H1 (cell line): ENCODE data around the gene GMPR2. TPM values are rescaled to one million over a fixed set of nuclear protein-coding genes. Genes with fewer than 3 reads are reported as not detected.

Experiments
- CTCF ChIA-PET: fragments of 300-600 bp; sonication (Branson Sonifier 250); formaldehyde crosslinking; loops from one replicate; lab custom pipeline; 2021; ENCODE audit not compliant: partially characterized antibody; lab: Charles Lee
- POLR2A ChIA-PET: fragments of 300-600 bp; sonication (Branson Sonifier 250); formaldehyde crosslinking; loops from one replicate; lab custom pipeline; 2021; ENCODE audit warnings: inconsistent platforms; ENCODE audit not compliant: partially characterized antibody; lab: Charles Lee
- DNase-seq, 2 experiments: peaks; one replicate each; pipeline versions ENCODE4 v3.0.0 to v3.0.0-alpha.2; 2010 to 2022; ENCODE audit warnings: low spot score in 2 of 2, low read depth in 1 of 2, mixed read lengths in 1 of 2
- FAIRE-seq: peaks from 2 replicates; lab custom pipeline; 2011; peaks lifted over from hg19 to GRCh38; lab: Jason Lieb, UNC
- H2AFZ ChIP-seq: 2 replicates; pipeline ENCODE4 v1.8.1; 2012; ENCODE audit warnings: low read length, inconsistent platforms
- H2AK5ac ChIP-seq: 2 replicates; pipeline ENCODE4 v1.6.1; 2013; ENCODE audit warnings: low read depth, low read length
- H2BK120ac ChIP-seq: replicated peaks from 2 replicates; pipeline ENCODE3; 2013; ENCODE audit warnings: low read depth, low read length, inconsistent platforms
- H2BK12ac ChIP-seq: 2 replicates; pipeline ENCODE4 v1.6.1; 2013; ENCODE audit warnings: low read depth, low read length
- H2BK15ac ChIP-seq: 2 replicates; pipeline ENCODE4 v1.6.1; 2013; ENCODE audit warnings: low read length
- H2BK20ac ChIP-seq: 2 replicates; pipeline ENCODE4 v1.6.1; 2013; ENCODE audit warnings: low read length
- H2BK5ac ChIP-seq: 2 replicates; pipeline ENCODE4 v1.6.1; 2013; ENCODE audit warnings: low read depth, low read length
- H3K14ac ChIP-seq: 2 replicates; pipeline ENCODE4 v1.6.1; 2013; ENCODE audit warnings: inconsistent platforms; ENCODE audit not compliant: insufficient read length
- H3K18ac ChIP-seq: 2 replicates; pipeline ENCODE4 v1.6.1; 2013; ENCODE audit warnings: low read length; ENCODE audit errors: extremely low read depth
- H3K23ac ChIP-seq: 2 replicates; pipeline ENCODE4 v1.6.1; 2013; ENCODE audit warnings: inconsistent platforms; ENCODE audit not compliant: insufficient read length
- H3K23me2 ChIP-seq: 2 replicates; pipeline ENCODE4 v1.6.1; 2013; ENCODE audit warnings: low read depth, low read length
- H3K27ac ChIP-seq: 2 replicates; pipeline ENCODE4 v1.6.1; 2011; ENCODE audit warnings: low read depth, low read length, inconsistent platforms
- H3K27me3 ChIP-seq, 4 experiments: replicated peaks in 1 of 4; 1 replicate in 1 of 4; 2 replicates in 3 of 4; pipeline versions ENCODE4 v1.6.1 to v1.8.1; 2011 to 2013; ENCODE audit warnings: low read length in 3 of 4, mild to moderate bottlenecking in 3 of 4, inconsistent platforms in 2 of 4, mixed read lengths in 2 of 4, moderate library complexity in 1 of 4; ENCODE audit not compliant: control insufficient read depth in 3 of 4, insufficient read depth in 3 of 4; ENCODE audit errors: extremely low read depth in 1 of 4
- H3K36me3 ChIP-seq, 4 experiments: 2 replicates each; pipeline versions ENCODE4 v1.6.1 to v1.8.1; 2011 to 2013; ENCODE audit warnings: mild to moderate bottlenecking in 4 of 4, low read length in 3 of 4, moderate library complexity in 2 of 4, control low read depth in 1 of 4, inconsistent platforms in 1 of 4; ENCODE audit not compliant: insufficient read depth in 4 of 4, control insufficient read depth in 2 of 4
- H3K4ac ChIP-seq: replicated peaks from 2 replicates; pipeline ENCODE3; 2013; ENCODE audit warnings: low read length, low read depth, mixed read lengths, inconsistent platforms; ENCODE audit not compliant: insufficient read length
- H3K4me1 ChIP-seq, 4 experiments: replicated peaks in 1 of 4; 1 replicate in 1 of 4; 2 replicates in 3 of 4; pipeline versions ENCODE4 v1.6.1 to v1.8.1; 2011 to 2013; ENCODE audit warnings: low read length in 3 of 4, inconsistent platforms in 2 of 4, mixed read lengths in 1 of 4; ENCODE audit not compliant: insufficient read depth in 4 of 4, control insufficient read depth in 3 of 4
- H3K4me2 ChIP-seq, 2 experiments: 2 replicates each; pipeline versions ENCODE4 v1.6.1 to v1.8.1; 2011 to 2013; ENCODE audit warnings: low read depth in 2 of 2, low read length in 2 of 2, control low read depth in 1 of 2, inconsistent platforms in 1 of 2, mild to moderate bottlenecking in 1 of 2; ENCODE audit not compliant: insufficient read depth in 1 of 2
- H3K4me3 ChIP-seq, 4 experiments: fragments of 200-600, 300-600 bp in 1 of 4; sonication (generic), shearing (Covaris generic), sonication (Bioruptor Twin) in 1 of 4; 2 replicates each; pipeline versions ENCODE4 v1.5.1 to v1.8.1; 2011 to 2016; ENCODE audit warnings: low read length in 4 of 4, low read depth in 3 of 4, control low read depth in 2 of 4, inconsistent platforms in 2 of 4, mild to moderate bottlenecking in 2 of 4, mixed read lengths in 1 of 4, moderate library complexity in 1 of 4; ENCODE audit not compliant: insufficient read depth in 2 of 4; ENCODE audit errors: extremely low read depth in 1 of 4
- H3K56ac ChIP-seq: replicated peaks from 2 replicates; pipeline ENCODE3; 2013; ENCODE audit warnings: low read depth, mild to moderate bottlenecking, mixed read lengths, low read length, inconsistent platforms; ENCODE audit not compliant: insufficient read length
- H3K79me1 ChIP-seq: 2 replicates; pipeline ENCODE4 v1.6.1; 2013; ENCODE audit warnings: low read depth, low read length, control low read depth
- H3K79me2 ChIP-seq, 2 experiments: 2 replicates each; pipeline versions ENCODE4 v1.6.1 to v1.8.1; 2012 to 2013; ENCODE audit warnings: low read length in 2 of 2, mild to moderate bottlenecking in 2 of 2, inconsistent platforms in 1 of 2; ENCODE audit not compliant: insufficient read depth in 2 of 2, control insufficient read depth in 1 of 2
- H3K9ac ChIP-seq, 4 experiments: replicated peaks in 1 of 4; 1 replicate in 1 of 4; 2 replicates in 3 of 4; pipeline versions ENCODE4 v1.6.1 to v1.8.1; 2011 to 2013; ENCODE audit warnings: low read depth in 3 of 4, low read length in 3 of 4, control low read depth in 2 of 4, mild to moderate bottlenecking in 2 of 4, moderate library complexity in 2 of 4, inconsistent platforms in 1 of 4; ENCODE audit errors: extremely low read depth in 1 of 4
- H3K9me3 ChIP-seq, 2 experiments: 2 replicates each; pipeline versions ENCODE4 v1.6.1 to v1.8.1; 2012 to 2013; ENCODE audit warnings: mild to moderate bottlenecking in 2 of 2, moderate library complexity in 2 of 2, control low read depth in 1 of 2, inconsistent platforms in 1 of 2, low read depth in 1 of 2, low read length in 1 of 2, mixed read lengths in 1 of 2; ENCODE audit not compliant: insufficient read depth in 2 of 2
- H4K20me1 ChIP-seq, 2 experiments: replicated peaks in 1 of 2; 2 replicates each; pipeline versions ENCODE3 to v1.8.1; 2011 to 2013; ENCODE audit warnings: inconsistent platforms in 2 of 2, low read length in 2 of 2, mild to moderate bottlenecking in 1 of 2; ENCODE audit not compliant: insufficient read depth in 2 of 2, control insufficient read depth in 1 of 2
- H4K5ac ChIP-seq: 2 replicates; pipeline ENCODE4 v1.6.1; 2013; ENCODE audit warnings: low read length, low read depth, mixed read lengths, inconsistent platforms; ENCODE audit not compliant: insufficient read length
- H4K8ac ChIP-seq: 2 replicates; pipeline ENCODE4 v1.8.0; 2013; ENCODE audit warnings: mild to moderate bottlenecking, moderate library complexity, low read length, inconsistent platforms; ENCODE audit not compliant: insufficient read depth; ENCODE audit errors: extremely low read depth
- H4K91ac ChIP-seq: replicated peaks from 2 replicates; pipeline ENCODE3; 2013; ENCODE audit warnings: low read length, mixed read lengths, inconsistent platforms; ENCODE audit not compliant: insufficient read length
- HDAC2 ChIP-seq, 2 experiments: fragments of 300-600 bp in 1 of 2; sonication (generic) in 1 of 2; IDR thresholded peaks; 2 replicates each; pipeline ENCODE4 v1.6.1; 2011 to 2012; ENCODE audit warnings: low read depth in 2 of 2, low read length in 2 of 2, mild to moderate bottlenecking in 2 of 2, moderate library complexity in 2 of 2, borderline replicate concordance in 1 of 2, inconsistent platforms in 1 of 2
- SUZ12 ChIP-seq: fragments of 200-600 bp; sonication (generic); IDR thresholded peaks from 2 replicates; pipeline ENCODE4 v1.6.1; 2012; ENCODE audit warnings: mild to moderate bottlenecking, inconsistent platforms, low read length, moderate library complexity, mixed read lengths
- whole genome bisulfite sequencing, 2 experiments: shearing (Covaris generic) in 1 of 2; methylation state at CpG; one replicate each; pipeline versions ENCODE4 v1.1.6 to v1.1.7; 2013 to 2015; ENCODE audit warnings: low lambda C conversion rate in 2 of 2, mixed read lengths in 2 of 2, inconsistent platforms in 1 of 2, low coverage in 1 of 2, missing lambda C conversion rate in 1 of 2; ENCODE audit not compliant: insufficient replicate concordance in 2 of 2, insufficient coverage in 1 of 2, insufficient read length in 1 of 2; ENCODE audit errors: extremely low coverage in 1 of 2, missing lambda C conversion rate in 1 of 2; 5-methylcytosine and 5-hydroxymethylcytosine counted together
- polyA plus RNA-seq, 7 experiments: library from polyadenylated mRNA; depleted of rRNA in 3 of 7; stranded (reverse) in 5 of 7; unstranded in 2 of 7; fragments of >200 nt in 5 of 7; fragments of 200-250 nt in 2 of 7; gene quantifications; 1 replicate in 5 of 7; 2 replicates in 1 of 7; 4 replicates in 1 of 7; pipeline versions ENCODE4 v1.2.1 to v1.2.3, GENCODE V29; 2011 to 2013; ENCODE audit warnings: missing spikeins in 2 of 7, mixed read lengths in 2 of 7
- small RNA-seq: library from polyadenylated mRNA; stranded (forward); fragments of <200 nt; extraction: miRNeasy Mini kit (QIAGEN cat#:217004); gene quantifications from one replicate; pipeline ENCODE3, GENCODE V24; 2013; ENCODE audit not compliant: insufficient read depth
- total RNA-seq: library from RNA; stranded (reverse); fragmentation: NEBNext Ultra II Directional; extraction: Animal tissue kit (Norgen Biotek cat#: 25700); gene quantifications from 2 replicates; pipeline ENCODE4 v1.2.1, GENCODE V29; 2021

The GMPR2 gene
- total and polyA plus RNA-seq, 2 of the 8 experiments (the other 6 are each of a cell fraction or from before 2014, with no cell fraction given) = 61.6 to 85.3 TPM

DNA sequence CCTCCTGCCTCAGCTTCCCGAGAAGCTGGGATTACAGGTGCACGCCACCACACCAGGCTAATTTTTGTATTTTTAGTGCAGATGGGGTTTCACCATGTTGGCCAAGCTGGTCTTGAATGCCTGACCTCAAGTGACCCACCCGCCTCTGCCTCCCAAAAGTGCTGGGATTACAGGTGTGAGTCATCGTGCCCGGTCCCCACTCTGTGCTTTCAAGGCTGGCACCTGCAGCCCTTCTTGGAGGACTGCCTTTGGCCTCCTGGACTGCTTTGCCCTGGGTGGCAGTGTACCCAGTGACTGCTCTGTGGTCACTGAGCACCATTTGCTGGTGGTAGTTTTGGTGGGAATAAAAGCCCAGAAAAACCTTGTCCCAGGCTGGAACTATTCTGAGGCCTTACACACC is 54.3 kb downstream of the GMPR2 start:
- no peak overlapping the region for H3K14ac ChIP-seq
- CTCF ChIA-PET = interaction anchor here (0.9 to 11.5 kb wide), 5 partner anchors 11 to 43 kb away, joined by 3 to 137 read pairs (median 44); partner anchors contain the start of genes CIDEB, DHRS1, LTB4R2 and NOP9

More for the DNA sequence above, 54.3 kb downstream of the GMPR2 start:
- Histone ChIP-seq H3K4me3 (no peak overlapping the region), H4K91ac (no peak overlapping the region), H4K8ac (no peak overlapping the region), H2BK12ac (no peak overlapping the region), H3K4me1 (no peaks in the 10 kb centered on the region), H4K20me1 (peaks cover 0 to 3% of the 10 kb centered on the region in 2 experiments), H3K27me3 (no peaks in the 10 kb centered on the region), H2AFZ (no peak overlapping the region), H3K4me2 (no peak overlapping the region), H2AK5ac (no peak overlapping the region), H3K79me2 (no peaks in the 10 kb centered on the region), H3K23me2 (no peaks in the 10 kb centered on the region), H2BK20ac (no peak overlapping the region), H3K79me1 (no peaks in the 10 kb centered on the region; the same call in 1 of the 2 replicates), H3K18ac (no peak overlapping the region), H2BK5ac (no peak overlapping the region), H3K9ac (no peak overlapping the region), H3K36me3 (peaks cover 0 to 8% (median 0%) of the 10 kb centered on the region in 4 experiments; a peak in 1 of 8 replicates), H3K23ac (no peak overlapping the region), H3K27ac (no peak overlapping the region), H3K9me3 (no peaks in the 10 kb centered on the region), H3K4ac (no peak overlapping the region), H2BK120ac (no peak overlapping the region), H4K5ac (no peak overlapping the region), H3K56ac (no peak overlapping the region), H2BK15ac (no peak overlapping the region)
- TF ChIP-seq HDAC2 (IDR thresholded peaks at IDR 0.05; ENCODE audit: borderline replicate concordance in 1 of 2, low read depth in 2 of 2, low read length in 2 of 2) (no peak), SUZ12 (no peak)
- WGBS, 2 experiments = 89% methylated on average over 5 of the region's 5 CpGs; no CpG with 5 or more reads in 1 of the 2 experiments
- FAIRE-seq (no peak), DNase-seq (no peak)
- POLR2A ChIA-PET = interaction anchor here (1.0 to 1.8 kb wide), 6 partner anchors 13 to 49 kb away, joined by 3 to 4 read pairs (median 3); partner anchors contain the start of genes CIDEB, DHRS1, NOP9 and TINF2

Small RNA genes lying within 50 kb of the gene (small RNA-seq; reads per million reads assigned to genes)
- not detected for gene AL136295.4
- gene CHMP4A = not detected
- not detected for gene MDP1

Other genes starting within 250 kb of the GMPR2 start
Only the 30 nearest of the 34 such genes appear.
- gene CARMIL3, start 180.9 kb upstream of the GMPR2 start, total RNA-seq = 8.5 and 9.0 TPM in 2 replicates
- gene CARMIL3, start 180.9 kb upstream of the GMPR2 start, polyA plus RNA-seq (2011; rRNA removed) = 6.0 and 7.8 TPM in 2 replicates
- gene CPNE6, start 161.4 kb upstream of the GMPR2 start, total RNA-seq = not detected in 2 replicates
- gene CPNE6, start 161.4 kb upstream of the GMPR2 start, polyA plus RNA-seq (2011; rRNA removed) = 0.02 and 0.05 TPM in 2 replicates
- gene PCK2, start 138.6 kb upstream of the GMPR2 start, total RNA-seq = 79.3 and 81.9 TPM in 2 replicates
- gene PCK2, start 138.6 kb upstream of the GMPR2 start, polyA plus RNA-seq (2011; rRNA removed) = 115 and 221 TPM in 2 replicates
- gene DCAF11, start 118.2 kb upstream of the GMPR2 start, total RNA-seq = 63.6 and 67.2 TPM in 2 replicates
- 60.4 and 74.6 TPM in 2 replicates for gene DCAF11, start 118.2 kb upstream of the GMPR2 start, polyA plus RNA-seq (2011; rRNA removed)
- 1.1 TPM in 2 replicates for gene NRL, start 118.0 kb upstream of the GMPR2 start, total RNA-seq
- gene NRL, start 118.0 kb upstream of the GMPR2 start, polyA plus RNA-seq (2011; rRNA removed) = 2.1 and 2.2 TPM in 2 replicates
- 0.33 and 0.76 TPM in 2 replicates for gene FITM1, start 102.3 kb upstream of the GMPR2 start, total RNA-seq
- 0.53 and 0.80 TPM in 2 replicates for gene FITM1, start 102.3 kb upstream of the GMPR2 start, polyA plus RNA-seq (2011; rRNA removed)
- 85.9 and 91.7 TPM in 2 replicates for gene PSME1, start 96.7 kb upstream of the GMPR2 start, total RNA-seq
- 57.4 and 74.9 TPM in 2 replicates for gene PSME1, start 96.7 kb upstream of the GMPR2 start, polyA plus RNA-seq (2011; rRNA removed)
- gene EMC9, start 91.3 kb upstream of the GMPR2 start, total RNA-seq = 36.9 and 38.4 TPM in 2 replicates
- gene EMC9, start 91.3 kb upstream of the GMPR2 start, polyA plus RNA-seq (2011; rRNA removed) = 47.2 and 60.1 TPM in 2 replicates
- gene PSME2, start 86.3 kb upstream of the GMPR2 start, total RNA-seq = 111 and 118 TPM in 2 replicates
- 71.8 and 76.8 TPM in 2 replicates for gene PSME2, start 86.3 kb upstream of the GMPR2 start, polyA plus RNA-seq (2011; rRNA removed)
- 57.8 and 72.0 TPM in 2 replicates for gene RNF31, start 85.4 kb upstream of the GMPR2 start, total RNA-seq
- gene RNF31, start 85.4 kb upstream of the GMPR2 start, polyA plus RNA-seq (2011; rRNA removed) = 17.5 and 40.6 TPM in 2 replicates
- gene IRF9, start 71.7 kb upstream of the GMPR2 start, total RNA-seq = 11.1 and 11.4 TPM in 2 replicates
- gene IRF9, start 71.7 kb upstream of the GMPR2 start, polyA plus RNA-seq (2011; rRNA removed) = 13.2 and 13.3 TPM in 2 replicates
- gene REC8, start 60.8 kb upstream of the GMPR2 start, total RNA-seq = 25.8 and 28.5 TPM in 2 replicates
- gene REC8, start 60.8 kb upstream of the GMPR2 start, polyA plus RNA-seq (2011; rRNA removed) = 9.8 and 19.1 TPM in 2 replicates
- gene IPO4, start 44.1 kb upstream of the GMPR2 start, total RNA-seq = 108 and 109 TPM in 2 replicates
- gene IPO4, start 44.1 kb upstream of the GMPR2 start, polyA plus RNA-seq (2011; rRNA removed) = 55.5 and 80.6 TPM in 2 replicates
- 22.2 and 25.3 TPM in 2 replicates for gene TM9SF1, start 37.5 kb upstream of the GMPR2 start, total RNA-seq
- 24.6 and 29.2 TPM in 2 replicates for gene TM9SF1, start 37.5 kb upstream of the GMPR2 start, polyA plus RNA-seq (2011; rRNA removed)
- gene TSSK4, start 27.2 kb upstream of the GMPR2 start, total RNA-seq = 0.28 TPM in 1 of 2 replicates, not detected in the other
- gene TSSK4, start 27.2 kb upstream of the GMPR2 start, polyA plus RNA-seq (2011; rRNA removed) = 0.05 TPM in 1 of 2 replicates, not detected in the other
- gene CHMP4A, start 19.4 kb upstream of the GMPR2 start, total RNA-seq = 32.9 and 36.4 TPM in 2 replicates
- gene CHMP4A, start 19.4 kb upstream of the GMPR2 start, polyA plus RNA-seq (2011; rRNA removed) = 23.4 and 37.6 TPM in 2 replicates
- 14.3 and 17.7 TPM in 2 replicates for gene MDP1, start 16.9 kb upstream of the GMPR2 start, total RNA-seq
- gene MDP1, start 16.9 kb upstream of the GMPR2 start, polyA plus RNA-seq (2011; rRNA removed) = 25.3 and 32.2 TPM in 2 replicates
- gene NEDD8, start 562 bp upstream of the GMPR2 start, total RNA-seq = 241 and 253 TPM in 2 replicates
- 196 and 317 TPM in 2 replicates for gene NEDD8, start 562 bp upstream of the GMPR2 start, polyA plus RNA-seq (2011; rRNA removed)
- gene TINF2, start 9.7 kb downstream of the GMPR2 start, total RNA-seq = 31.0 and 36.7 TPM in 2 replicates
- gene TINF2, start 9.7 kb downstream of the GMPR2 start, polyA plus RNA-seq (2011; rRNA removed) = 23.5 and 31.7 TPM in 2 replicates
- 2.0 and 2.2 TPM in 2 replicates for gene TGM1, start 30.2 kb downstream of the GMPR2 start, total RNA-seq
- gene TGM1, start 30.2 kb downstream of the GMPR2 start, polyA plus RNA-seq (2011; rRNA removed) = 1.8 and 4.1 TPM in 2 replicates
- gene RABGGTA, start 38.7 kb downstream of the GMPR2 start, total RNA-seq = 16.0 and 16.9 TPM in 2 replicates
- gene RABGGTA, start 38.7 kb downstream of the GMPR2 start, polyA plus RNA-seq (2011; rRNA removed) = 49.8 and 65.1 TPM in 2 replicates
- 8.8 and 13.4 TPM in 2 replicates for gene DHRS1, start 66.9 kb downstream of the GMPR2 start, total RNA-seq
- 31.7 and 40.2 TPM in 2 replicates for gene DHRS1, start 66.9 kb downstream of the GMPR2 start, polyA plus RNA-seq (2011; rRNA removed)
- 34.8 and 39.3 TPM in 2 replicates for gene NOP9, start 66.9 kb downstream of the GMPR2 start, total RNA-seq
- 17.8 and 22.4 TPM in 2 replicates for gene NOP9, start 66.9 kb downstream of the GMPR2 start, polyA plus RNA-seq (2011; rRNA removed)
- not detected in 2 replicates for gene CIDEB, start 75.0 kb downstream of the GMPR2 start, total RNA-seq
- 0.09 and 0.11 TPM in 2 replicates for gene CIDEB, start 75.0 kb downstream of the GMPR2 start, polyA plus RNA-seq (2011; rRNA removed)
- gene LTB4R2, start 77.2 kb downstream of the GMPR2 start, total RNA-seq = 6.7 and 7.0 TPM in 2 replicates
- 5.3 and 9.8 TPM in 2 replicates for gene LTB4R2, start 77.2 kb downstream of the GMPR2 start, polyA plus RNA-seq (2011; rRNA removed)
- 4.1 and 6.8 TPM in 2 replicates for gene LTB4R, start 78.6 kb downstream of the GMPR2 start, total RNA-seq
- gene LTB4R, start 78.6 kb downstream of the GMPR2 start, polyA plus RNA-seq (2011; rRNA removed) = 6.7 and 9.7 TPM in 2 replicates
- 0.35 and 0.69 TPM in 2 replicates for gene ADCY4, start 102.1 kb downstream of the GMPR2 start, total RNA-seq
- 0.27 and 0.57 TPM in 2 replicates for gene ADCY4, start 102.1 kb downstream of the GMPR2 start, polyA plus RNA-seq (2011; rRNA removed)
- 0.39 and 0.55 TPM in 2 replicates for gene RIPK3, start 107.1 kb downstream of the GMPR2 start, total RNA-seq
- 0.20 and 0.24 TPM in 2 replicates for gene RIPK3, start 107.1 kb downstream of the GMPR2 start, polyA plus RNA-seq (2011; rRNA removed)
- 47.3 and 51.2 TPM in 2 replicates for gene NFATC4, start 135.3 kb downstream of the GMPR2 start, total RNA-seq
- gene NFATC4, start 135.3 kb downstream of the GMPR2 start, polyA plus RNA-seq (2011; rRNA removed) = 50.3 and 78.9 TPM in 2 replicates
- 18.3 and 19.6 TPM in 2 replicates for gene NYNRIN, start 166.1 kb downstream of the GMPR2 start, total RNA-seq
- gene NYNRIN, start 166.1 kb downstream of the GMPR2 start, polyA plus RNA-seq (2011; rRNA removed) = 15.2 and 18.4 TPM in 2 replicates